HS-5 (cell line): ENCODE results near the gene TTYH2.
"Not testable (repeated sequence)": the region's sequence is repeated elsewhere in the genome, so short reads cannot be mapped to it uniquely, and the experiment has no call there.

Experiments
- DNase-seq: peaks from one replicate; pipeline ENCODE4 v3.0.0-alpha.2; 2012; ENCODE audit warnings: low read depth

Gene TTYH2, protein sequence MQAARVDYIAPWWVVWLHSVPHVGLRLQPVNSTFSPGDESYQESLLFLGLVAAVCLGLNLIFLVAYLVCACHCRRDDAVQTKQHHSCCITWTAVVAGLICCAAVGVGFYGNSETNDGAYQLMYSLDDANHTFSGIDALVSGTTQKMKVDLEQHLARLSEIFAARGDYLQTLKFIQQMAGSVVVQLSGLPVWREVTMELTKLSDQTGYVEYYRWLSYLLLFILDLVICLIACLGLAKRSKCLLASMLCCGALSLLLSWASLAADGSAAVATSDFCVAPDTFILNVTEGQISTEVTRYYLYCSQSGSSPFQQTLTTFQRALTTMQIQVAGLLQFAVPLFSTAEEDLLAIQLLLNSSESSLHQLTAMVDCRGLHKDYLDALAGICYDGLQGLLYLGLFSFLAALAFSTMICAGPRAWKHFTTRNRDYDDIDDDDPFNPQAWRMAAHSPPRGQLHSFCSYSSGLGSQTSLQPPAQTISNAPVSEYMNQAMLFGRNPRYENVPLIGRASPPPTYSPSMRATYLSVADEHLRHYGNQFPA

DNA sequence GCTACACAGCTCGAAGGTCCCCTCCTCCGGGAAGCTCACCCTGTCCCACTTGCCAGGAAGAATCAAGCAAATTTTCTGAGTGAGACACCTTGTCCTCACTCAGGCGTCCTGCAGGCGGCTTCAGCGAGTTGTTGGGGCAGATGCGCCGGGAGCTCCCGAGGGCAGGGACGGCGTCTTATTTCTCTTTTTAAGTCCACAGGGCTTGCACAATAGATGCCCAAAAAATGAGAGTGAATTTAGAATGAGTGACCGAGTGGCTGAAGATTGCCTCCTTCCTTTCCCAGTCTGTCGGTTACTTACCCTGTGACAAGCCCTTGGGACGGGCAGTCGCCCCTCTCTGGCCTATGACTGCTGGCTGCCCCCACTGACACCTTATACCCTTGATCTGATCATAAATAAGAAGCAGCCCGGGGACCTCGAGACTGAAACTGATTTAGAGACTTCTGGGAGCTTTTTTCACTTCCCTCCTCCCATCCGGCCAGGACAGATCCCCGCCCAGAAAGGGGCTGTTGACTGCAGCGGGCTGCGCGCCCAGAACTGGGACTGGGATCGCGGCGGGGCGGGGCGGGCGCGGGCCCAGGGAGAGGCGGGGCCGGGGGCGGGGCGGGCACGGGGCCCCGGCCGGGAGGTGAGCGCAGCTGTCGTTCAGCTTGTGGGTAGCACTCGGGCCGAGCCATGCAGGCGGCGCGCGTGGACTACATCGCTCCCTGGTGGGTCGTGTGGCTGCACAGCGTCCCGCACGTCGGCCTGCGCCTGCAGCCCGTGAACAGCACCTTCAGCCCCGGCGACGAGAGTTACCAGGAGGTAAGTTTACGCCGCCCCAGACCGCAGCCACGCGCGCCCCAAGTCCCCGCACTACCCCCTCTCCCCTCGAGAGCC lies at the start of gene TTYH2:
TTYH2 (plus strand) TSS at position 659 of the 879 bp plus-strand sequence; CDS start at position 676, 17 bp downstream.
- peak; percentile 54 for DNase-seq

DNA sequence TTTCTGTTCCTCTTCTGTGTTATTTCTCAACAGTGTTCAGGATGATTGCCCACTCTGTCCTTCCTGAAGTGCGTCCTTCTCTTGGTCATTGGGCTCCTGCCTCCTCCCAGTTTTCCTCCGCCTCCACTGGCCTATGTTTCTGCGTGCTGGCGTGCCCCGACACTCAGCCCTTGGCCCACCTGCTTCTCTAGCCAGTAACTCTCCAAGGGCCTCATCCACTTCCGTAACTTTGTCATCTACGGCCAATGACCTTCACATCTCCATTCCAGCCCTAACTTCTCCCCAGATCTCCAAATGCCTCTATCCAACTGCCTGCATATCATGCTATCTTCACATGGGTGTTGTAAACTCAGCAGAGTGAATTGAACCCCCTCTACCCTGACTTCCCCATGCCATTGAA lies 49.5 kb upstream of the TTYH2 start:
- DNase-seq: no peak

DNA sequence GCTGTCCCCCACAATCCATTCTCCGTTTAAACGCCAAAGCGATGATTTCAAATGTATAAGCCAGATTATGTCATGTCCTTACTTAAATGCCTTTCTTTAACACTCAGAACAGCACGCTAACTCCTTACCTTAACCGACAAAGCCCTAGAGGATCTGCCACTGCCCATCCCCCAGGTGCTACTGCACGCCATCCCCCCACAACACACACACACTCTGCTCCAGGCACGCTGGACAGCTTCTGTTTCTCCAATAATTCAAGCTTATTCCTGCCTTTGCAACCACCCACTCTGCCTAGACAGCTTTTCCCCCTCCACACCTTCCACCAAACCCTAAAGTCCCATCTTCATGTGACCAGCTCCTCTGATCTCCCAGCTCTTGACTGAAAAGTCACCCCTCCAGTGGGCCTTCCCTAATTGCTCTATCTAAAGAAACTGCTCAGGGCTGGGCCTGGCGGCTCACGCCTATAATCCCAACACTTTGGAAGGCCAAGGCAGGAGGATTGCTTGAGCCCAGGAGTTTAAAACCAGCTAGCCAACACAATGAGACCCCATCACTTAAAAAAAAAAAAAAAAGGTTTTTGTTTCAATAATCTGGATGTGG lies 48.8 kb upstream of the TTYH2 start:
- no peak for DNase-seq

DNA sequence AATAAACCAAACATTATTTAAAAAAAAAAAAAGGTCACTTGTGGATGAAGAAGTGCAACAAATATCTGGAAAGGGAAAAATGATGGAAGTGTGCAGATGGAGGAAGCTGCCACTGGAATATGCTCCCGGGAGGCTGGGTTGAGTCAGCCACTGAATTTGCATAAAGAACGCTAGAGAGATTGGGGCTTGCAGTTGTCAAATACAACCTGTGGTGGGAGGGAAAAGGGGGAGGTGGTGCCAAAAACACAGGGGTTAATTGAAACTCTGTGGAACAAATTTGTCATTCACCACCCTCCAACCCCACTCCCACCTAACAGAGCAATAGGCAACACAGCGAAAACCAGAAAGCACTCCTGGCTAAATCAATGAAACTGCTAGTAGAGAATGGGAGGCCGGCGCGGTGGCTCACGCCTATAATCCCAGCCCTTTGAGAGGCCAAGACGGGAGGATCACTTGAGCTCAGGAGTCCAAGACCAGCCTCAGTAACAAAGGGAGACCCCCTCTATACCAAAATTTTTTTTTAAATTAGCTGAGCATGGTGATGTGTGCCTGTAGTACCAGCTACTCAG lies 47.5 kb upstream of the TTYH2 start:
- DNase-seq: no peak

DNA sequence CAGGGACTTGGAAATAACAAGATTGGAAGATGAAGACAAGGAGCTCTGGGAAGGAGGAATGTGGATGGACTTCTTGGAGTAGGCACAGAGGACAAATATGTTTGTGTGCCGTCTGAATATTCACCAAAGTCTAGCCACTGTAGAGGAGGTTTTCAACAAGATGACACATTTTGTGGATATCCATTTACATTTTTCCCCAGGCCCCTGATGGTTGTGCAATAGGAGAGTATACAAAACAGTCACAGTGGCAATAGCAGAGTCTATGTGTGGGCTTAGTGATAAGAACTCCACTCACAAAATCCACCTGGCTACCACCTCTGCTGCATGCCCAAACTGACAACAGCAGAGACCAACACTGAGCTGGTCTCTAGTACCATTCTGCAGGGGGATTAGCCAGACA lies 42.4 kb upstream of the TTYH2 start:
- DNase-seq: no peak

DNA sequence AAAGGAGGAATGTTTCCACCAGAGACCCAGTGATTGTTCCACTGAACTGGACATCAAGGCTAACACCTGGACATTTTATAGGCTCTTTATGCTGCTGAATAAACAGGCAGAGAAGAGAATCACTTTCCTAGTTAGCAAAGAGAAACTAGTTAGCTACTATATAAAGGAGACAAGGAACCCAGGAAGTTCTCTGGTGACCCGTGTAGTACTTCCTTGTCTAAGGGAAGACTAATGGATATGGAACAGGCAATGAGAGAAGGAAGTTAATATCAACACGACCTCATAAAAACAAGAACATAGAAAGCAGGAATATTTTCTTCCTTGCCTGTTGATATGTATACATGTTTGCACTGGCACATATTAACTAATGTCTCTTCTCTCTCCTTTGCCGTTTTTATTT lies 40.7 kb upstream of the TTYH2 start:
- DNase-seq: no peak

DNA sequence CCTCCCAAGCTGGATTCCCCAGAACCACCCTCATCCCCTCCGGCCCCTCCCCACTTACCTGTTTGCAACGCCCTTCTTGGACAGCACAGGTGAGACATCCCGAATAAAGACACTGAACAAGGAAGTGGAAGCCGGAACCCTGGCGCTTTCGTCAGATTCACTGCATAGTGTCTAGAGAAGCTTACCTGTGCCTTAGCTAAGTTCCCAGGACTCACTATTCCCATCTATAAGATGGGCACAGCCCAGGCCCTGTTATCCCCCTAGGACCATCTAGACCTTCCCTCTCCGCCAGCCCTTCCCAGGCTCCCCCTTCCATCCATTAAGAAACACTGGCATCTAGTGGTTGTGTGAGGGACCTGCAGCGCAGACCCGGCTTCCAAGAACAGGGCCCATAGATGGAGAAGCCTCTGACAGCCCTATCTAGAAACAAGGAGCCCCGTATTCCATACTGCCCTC lies 36.8 kb upstream of the TTYH2 start:
- DNase-seq: peak; percentile 35

DNA sequence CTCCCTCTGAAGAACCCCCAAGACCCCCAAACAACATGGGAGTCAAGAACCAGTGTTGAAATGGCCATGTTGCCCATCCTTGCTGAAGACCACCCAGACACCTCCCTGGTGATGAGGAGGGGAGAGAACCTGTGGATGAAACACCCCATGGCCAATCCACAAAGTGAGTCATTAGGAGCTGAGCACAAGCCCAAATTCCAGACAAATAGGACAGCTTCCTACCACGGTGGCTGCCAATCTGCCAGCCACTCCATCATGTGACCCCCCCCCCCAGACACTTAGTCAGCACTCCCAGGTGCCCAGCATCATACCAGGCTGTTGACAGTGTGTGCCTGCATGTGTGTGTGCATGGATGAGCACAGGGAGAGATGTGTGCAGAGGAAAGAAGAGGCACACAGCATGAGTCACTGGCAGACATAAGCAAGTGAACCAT lies 36.3 kb upstream of the TTYH2 start:
- peak; percentile 39 for DNase-seq

DNA sequence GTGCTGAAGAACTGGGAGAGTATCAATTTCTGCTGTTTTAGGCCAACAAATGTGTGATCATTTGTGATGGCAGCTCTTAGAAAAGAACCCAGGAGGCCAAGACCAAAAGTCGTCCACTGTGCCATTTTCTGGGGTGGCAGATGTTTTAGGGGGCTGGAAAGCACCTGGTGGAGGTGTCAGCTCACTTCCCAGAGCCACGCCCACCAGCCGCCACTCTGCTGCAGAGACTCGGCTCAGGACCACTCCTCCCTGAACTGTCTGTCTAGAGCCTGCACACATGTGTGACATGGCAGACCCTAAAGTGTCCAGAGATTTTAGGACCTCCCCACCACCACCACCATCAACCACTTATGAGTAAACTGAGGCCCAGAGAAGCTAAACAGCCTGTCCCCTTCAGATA lies 33.8 kb upstream of the TTYH2 start:
- DNase-seq: no peak

DNA sequence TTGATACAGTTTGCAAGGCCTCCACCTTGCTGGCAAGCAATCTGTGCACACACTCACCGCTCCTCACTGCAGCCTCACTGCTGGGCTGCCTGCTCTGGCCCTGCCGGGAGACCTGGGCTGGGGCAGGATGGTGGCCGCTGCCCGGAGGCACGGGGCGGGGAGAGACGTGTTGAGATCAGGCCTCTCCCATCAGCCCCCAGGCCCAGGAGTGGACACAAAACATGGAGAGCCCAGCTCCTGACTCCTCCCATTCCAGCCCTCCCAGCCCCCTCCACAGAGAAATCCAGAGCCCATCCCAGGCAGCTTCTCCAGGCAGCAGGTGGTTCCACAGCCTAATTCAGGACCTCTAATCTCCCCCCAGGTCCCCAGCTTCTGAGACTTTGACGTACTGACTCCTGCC lies 33.0 kb upstream of the TTYH2 start:
- no peak for DNase-seq

DNA sequence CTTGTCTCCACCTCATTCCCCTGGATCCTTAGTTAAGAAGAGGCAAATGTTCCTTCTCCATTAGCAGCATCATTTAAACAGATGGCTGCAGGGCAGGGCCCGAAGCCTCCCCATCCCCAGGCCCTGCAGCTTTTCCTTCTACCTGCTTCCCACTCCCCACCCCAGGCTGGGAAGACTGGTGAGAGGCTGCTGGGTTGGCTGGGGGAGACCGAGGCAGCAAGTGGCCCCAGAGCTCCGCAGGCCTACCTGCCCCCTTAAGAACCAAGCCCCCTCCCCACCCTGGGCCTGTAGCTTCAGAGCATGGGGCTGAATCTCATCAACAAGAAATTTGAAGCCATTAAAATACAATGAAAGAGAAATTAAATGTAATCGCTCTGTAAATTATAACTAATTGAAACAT lies 32.0 kb upstream of the TTYH2 start:
- no peak for DNase-seq

DNA sequence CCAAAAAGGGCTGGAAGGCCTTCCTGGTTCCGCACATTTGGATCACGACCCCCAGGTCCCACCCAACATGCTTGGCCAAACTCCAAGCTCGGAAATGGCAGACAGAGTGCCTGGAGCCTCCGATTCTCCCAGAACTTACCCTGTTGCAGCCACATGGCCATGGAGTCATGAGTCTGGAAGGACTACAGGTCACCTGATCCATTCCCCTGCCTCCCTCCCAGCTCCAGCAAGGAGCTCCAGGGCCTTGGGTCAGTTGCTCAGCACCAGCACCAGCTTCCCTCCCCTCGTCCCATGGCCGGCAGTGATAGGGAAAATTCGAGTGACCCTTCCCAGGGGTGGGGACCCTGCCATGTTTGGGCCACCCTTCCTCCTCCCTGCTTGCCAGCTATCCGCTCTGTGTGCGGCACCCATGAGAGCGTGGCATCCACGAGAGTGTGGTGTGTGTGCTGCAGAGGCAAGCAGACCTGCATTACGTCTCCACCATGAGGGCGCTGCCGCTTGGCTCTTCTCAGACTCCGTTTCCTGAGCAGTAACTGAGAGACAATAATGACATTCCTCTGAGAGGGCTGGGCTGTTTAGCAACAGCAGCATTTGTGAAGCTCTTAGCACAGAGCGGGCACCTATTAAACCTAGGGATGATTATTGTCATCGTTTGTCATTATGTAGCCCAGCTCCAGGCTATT lies 31.2 kb upstream of the TTYH2 start:
- no peak for DNase-seq

DNA sequence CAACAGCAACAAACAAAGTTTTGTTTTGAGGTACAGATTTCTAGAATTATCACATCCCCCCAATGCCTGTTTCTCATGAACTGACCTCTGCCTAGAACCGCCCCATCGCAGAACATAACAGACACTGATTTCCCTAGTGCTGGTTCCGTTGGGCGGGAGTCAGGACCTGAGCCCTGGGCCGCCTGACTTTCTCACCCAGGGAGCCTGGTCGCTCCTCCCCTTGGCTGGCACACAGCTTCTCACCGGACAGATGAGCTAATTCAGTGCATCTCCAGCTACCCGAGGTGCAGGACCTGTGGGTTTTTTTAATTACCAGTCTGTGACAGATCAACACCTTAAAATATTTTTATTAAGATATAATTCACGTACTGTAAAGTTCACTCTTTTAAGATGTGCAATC lies 30.0 kb upstream of the TTYH2 start:
- no peak for DNase-seq

DNA sequence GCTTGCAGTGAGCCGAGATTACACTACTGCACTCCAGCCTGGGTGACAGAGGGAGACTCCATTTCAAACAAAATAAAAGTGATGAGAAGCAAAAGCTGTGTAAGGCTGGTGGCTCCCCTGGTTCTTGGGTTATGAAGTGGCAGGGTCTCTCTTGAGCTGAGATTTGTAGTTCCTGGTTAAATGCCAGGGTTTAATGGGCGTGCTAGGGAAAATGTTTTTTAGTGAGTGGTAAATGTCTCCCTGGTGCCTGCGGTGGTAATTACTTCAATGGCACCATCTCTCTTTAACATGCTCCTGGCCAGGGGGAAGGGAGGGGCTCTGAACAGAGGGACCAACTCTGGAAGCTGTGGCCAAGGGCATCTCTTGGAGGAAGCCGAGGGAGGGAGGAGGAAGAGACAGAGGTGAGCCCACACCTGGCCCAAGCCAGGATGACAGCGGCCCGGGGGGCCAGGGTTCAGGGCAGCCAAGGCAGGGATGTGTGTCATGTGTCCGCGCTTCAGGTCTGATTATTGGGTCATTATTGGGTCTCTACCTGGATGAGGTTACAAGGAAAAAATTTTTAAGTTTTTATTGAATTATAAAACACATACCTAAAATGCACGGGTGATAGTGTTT lies 27.7 kb upstream of the TTYH2 start:
- DNase-seq: no peak

DNA sequence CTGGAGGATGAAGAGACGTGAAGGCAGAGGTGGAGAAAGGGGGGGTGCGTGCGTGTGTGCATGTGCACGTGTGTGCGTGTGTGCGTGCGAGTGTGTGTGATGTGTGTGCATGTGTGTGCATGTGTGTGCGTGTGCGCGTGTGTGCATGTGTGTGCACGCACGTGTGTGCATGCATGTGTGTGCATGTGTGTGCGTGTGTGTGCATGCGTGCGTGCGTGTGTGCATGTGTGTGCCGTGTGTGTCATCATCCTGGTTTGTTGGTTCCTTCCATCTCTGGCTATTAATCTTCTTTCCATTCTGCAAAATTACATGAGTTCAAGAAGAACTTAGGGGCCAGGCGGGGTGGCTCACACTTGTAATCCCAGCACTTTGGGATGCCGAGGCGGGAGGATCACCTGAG lies 26.9 kb upstream of the TTYH2 start:
- no peak for DNase-seq

DNA sequence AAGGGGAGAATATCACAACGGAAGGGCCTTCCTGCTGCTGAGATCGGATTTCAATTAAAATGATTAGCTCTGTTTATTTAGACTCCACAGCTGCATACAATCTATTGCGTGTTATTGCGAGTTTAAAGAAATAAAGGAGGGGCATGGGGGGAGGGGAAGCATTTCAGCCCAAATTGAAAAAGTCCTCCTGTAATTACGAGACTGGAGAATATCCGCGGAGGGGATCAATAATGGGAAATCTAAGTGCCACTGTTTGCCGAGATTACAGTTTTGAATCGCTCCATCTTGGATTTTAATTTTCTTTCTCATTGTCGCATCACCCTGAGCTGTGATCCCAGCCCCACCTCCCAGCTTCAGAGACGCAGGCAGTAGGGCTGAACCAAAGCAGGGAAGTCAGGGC lies 25.6 kb upstream of the TTYH2 start:
- no peak for DNase-seq

DNA sequence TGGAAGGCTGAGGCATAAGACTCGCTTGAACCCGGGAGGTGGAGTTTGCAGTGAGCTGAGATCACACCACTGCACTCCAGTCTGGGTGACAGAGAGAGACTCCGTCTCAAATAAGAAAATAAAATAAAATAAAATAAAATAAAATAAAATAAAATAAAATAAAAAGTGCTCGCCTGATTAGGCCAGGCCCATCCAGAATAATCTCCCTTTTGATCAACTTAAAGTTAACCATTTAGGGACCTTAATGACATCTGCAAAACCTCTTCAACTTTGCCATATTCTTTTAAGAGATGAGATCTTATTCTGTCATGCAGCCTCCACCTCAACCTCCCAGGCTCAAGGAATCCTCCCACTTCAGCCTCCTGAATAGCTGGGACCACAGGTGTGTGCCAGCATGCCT lies 24.7 kb upstream of the TTYH2 start:
- not testable (repeated sequence) for DNase-seq

DNA sequence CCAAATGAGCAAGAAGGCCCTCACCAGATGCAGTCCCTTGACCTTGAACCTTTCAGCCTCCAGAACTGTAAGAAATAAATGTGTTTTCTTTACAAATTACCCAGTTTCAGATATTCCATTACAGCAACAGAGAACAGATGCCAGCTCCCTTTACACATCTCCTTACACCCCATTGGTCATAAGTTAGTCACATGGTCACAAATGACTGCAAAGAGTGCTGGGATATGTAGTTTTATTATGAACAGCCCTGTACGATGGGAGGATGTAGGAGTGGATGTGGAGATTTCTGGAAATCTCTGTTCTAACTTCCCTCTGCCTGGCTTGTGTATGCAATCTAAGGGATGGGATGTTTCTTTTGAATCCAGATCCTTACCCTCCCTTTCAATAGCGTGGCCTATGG lies 23.2 kb upstream of the TTYH2 start:
- DNase-seq: no peak

DNA sequence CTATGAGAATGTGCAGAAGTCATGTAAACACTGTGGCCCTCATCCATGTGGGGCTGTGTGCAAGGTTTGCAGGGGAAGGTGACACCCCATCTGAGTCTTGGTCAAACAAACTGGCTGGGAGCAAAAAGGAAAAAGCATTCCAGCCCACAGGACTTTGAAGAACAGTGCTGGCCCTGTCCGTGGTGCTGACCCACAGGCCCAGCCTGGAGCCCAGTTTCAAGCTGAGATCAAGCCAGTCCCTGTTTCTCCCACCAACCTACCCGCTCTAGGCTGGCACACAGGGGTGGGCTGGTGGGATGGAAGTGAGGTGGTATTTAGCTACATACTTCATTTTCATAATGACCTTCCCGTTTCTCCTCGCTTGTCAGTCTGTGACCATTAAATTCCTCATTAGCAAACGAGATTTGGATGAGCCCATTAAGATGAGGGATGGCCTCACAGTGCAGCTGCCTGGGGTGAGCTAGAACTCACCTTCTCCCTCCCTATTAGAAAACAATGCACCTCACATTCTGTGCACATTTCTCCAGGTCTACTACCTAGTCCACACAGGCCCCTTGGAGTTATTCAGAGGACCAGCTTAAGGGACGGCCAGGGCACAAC lies 22.5 kb upstream of the TTYH2 start:
- no peak for DNase-seq

DNA sequence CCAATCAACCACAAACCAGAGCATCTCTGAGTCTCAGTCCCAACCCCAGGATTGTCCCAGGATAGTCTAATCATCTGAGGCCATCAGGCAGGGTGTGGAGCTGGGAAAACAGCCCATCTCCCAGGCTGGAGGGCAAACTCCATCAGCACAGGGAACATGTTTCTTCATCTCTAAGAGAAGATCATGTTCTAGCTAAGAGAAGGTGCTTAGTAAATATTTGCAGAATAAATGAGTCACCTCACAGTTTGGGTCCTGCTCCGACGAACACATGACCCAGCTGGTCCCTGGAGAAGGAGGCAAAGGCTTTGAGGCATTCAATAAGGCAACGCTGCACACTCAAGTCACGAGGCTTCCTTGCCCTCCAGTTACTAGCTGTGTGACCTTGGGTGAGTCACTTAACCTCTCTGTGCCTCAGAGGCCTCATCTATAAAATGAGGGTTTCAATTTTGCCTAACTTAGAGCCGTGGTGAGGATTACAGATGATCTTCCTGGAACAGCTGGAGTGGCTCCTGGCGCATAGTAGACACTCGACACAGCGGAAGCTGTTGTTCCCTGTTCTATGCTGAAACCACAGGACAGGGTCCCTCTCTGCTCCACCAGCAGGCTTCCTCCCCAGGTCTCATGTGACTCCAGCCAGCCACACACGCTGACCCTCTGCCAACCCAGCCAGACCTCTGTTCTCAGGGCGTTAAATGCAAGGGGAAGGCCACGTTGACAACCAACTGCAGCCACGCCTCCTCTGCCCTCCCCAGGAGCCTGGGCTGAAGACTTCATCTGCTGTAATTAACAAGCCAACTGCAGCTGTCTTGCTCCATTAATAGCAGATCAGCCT lies 20.2 kb upstream of the TTYH2 start:
- DNase-seq: no peak
